HG03139 (cell line): Measurements from ENCODE around the gene MTCL1.
"Not testable (repeated sequence)": the region's sequence is repeated elsewhere in the genome, so short reads cannot be mapped to it uniquely, and the experiment has no call there.

Experiments
- ATAC-seq: cut with Tn5 transposase; IDR thresholded peaks from one replicate; pipeline ENCODE4 v1.9.1; 2021; ENCODE audit not compliant: unreplicated experiment

The MTCL1 gene

DNA sequence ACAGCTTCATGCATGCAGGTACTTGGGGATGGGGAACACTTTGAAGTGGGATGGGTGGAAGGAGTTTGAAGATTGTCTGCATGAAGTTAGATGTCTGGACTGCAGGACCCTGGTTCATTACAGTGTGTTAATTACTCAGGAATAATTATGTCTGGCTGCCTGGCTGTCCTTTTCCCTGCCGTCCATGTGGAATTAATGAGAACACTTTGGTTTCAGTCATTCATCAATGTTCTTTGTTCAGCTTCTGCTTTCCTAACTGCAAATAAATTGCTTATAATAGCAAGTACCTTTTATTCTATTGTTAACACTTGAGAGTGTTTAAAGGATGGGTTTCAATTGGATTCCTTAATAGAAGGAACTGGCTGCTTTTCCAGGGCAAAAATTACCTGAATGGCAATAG, 35.8 kb downstream of the MTCL1 start:
- no peak for ATAC-seq

DNA sequence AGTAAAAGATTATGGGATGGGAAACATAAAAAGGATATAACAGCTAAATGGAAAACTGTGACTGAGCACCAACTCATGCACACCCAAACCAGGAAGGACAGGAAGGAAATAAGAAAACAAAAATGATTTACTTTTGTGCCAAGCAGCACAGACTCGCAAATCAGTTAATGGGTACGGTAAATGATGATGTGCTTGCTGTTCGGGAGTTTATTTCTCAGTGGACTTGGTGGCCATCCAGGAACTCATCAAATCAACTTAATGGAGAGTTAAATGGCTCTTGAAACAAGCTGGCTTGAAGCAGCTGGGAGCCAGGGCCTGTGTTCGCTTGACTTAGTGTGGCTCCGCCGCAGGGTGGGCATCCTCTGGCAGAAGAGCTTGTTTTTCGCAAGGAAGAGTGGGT, 36.2 kb downstream of the MTCL1 start:
- ATAC-seq = no peak

DNA sequence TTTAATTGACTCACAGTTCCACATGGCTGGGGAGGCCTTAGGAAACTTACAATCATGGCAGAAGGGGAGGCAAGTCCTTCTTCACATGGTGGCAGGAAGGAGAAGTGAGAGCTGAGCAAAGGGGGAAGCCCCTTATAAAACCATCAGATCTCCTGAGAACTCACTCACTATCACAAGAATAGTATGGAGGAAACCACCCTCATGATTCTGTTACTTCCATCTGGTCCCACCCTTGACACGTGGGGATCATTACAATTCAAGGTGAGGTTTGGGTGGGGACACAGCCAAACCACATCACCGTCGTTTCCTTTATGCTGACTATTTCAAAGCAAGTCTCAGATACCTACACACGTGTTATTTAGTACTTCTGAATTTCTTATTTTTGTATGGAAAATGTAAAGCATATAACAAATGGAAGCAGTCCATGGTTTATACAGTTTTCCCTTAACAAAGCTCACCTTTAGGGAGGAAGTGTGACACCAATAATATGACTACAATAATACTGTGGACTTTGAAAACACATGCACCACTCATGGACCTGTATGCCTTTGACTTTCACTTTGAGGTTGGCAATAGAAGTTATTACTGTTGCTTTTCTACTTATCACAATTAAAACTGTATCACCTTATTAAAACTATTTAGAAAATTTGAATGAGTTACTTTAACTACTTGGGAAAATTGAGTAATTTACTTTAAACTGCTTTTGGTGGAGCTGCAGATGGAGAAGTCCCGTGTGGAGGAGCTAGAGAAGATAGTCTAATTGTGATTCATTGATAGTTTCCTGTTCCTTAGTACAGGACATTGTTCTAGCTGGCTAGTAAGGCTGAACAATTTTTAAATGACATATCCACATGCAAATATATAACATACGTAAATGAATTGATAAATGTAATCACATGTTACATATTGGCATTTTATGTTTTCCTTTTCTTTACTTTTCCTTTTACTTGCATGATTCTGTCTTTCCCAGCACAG, 37.3 kb downstream of the MTCL1 start:
- ATAC-seq = no peak

DNA sequence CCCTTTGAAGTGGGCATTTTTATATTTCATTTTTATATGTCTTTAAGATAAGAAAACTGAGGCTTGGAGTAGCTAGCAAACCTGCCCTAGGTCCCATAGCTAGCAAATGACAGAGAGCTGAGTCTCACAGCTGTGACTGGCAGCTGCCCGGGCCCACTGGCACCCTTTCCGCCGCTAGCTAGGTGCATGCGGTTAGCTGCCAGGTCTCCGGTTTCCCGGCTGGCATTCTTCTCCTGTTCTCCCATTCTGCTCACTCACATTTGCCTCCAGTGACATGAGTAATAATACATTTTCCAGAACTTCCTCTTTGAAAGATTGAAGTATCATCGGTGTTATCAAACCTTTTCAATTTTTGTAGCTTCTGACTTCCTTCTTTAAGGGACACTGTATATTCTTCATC, 38.7 kb downstream of the MTCL1 start:
- ATAC-seq = no peak

DNA sequence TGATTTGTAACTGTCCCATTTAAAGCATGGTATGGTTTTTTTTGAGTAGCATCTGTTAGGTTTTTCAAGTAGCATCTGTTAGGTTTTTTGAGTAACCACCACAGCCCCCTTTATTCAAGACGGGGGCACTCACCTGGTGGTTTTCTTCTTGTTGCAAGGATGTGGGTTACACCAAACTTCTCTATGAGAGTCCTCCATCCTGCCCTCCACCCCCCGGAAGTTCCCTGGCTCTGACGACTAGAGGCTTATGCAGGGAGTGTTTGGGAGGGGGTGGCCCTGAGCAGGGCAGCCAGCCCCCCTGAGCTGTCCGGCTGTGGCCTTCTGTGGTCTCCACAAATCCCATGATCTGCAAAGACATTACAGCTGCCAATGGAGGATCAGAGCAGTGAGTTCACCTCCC, 39.3 kb downstream of the MTCL1 start:
- no peak for ATAC-seq

DNA sequence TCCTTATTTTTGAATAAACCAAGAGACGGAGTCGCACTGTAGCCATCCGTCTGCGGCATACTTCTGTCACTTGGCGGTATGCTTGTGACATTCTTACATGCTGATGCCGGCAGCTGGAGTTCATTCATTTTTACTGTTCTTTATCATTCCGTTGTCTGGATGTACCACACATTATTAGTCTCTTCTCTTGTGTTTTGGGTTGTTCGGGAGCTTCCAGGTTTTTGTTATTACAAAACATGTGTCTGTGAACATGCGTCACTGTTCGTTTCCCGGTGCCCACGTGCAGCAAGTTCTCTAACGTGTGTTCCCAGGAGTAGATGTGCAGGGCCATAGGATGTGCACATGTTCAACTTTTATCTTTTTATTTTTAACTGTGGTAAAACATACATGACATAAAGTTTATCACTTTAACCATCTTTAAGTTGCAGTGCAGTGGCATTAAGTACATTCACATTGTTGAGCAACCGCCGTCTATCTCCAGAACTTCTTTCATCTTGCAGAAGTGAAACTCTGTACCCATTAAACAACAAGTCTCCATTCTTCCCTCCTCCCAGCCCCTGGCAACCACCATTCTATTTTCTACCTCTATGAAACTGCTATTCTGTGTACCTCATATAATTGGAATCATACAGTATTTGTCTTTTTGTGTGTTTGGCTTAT, 40.1 kb downstream of the MTCL1 start:
- no peak for ATAC-seq

DNA sequence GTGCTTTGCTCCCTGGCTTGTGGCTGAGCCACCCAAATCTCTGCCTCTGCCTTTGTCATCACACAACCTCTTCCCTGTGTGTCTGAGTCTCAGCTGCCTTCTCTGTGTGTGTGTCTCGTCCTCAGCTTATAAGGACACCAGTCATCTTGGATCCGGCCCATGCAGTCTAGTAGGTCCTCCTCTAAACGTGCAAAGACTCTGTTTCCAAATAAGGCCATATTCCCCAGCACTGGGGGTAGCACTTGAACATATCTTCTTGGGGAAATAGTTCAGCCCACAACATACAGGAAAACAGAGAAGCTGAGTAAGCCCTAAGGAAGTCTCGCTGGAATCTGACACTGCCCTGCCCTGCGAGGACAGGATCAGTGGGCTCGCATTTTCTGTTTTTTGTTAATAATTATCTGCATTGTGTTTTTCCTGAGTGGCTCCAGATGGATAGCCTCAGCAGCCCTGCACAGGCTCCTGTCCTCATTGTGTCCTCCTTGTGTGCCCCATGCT, 42.1 kb downstream of the MTCL1 start:
- ATAC-seq = no peak

DNA sequence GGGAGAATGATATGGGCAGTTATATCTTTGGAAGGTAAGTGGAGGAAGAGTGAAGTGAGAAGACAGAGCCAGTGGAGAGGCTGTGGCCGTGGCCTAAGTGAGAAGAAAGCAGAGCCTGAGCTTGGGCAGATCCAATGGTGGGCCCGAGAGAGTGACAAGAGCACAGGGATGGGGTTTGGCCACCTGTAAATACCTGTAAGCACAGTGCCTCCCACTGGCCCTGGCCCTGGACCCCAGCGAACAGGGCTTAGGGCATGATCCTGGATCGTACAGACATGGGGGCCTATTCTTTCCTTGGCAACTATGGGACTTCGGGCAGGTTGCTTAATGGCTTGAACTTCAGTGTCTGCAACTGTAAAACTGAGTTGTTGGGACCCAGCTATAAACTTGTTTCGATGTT, 44.1 kb downstream of the MTCL1 start:
- ATAC-seq = no peak

DNA sequence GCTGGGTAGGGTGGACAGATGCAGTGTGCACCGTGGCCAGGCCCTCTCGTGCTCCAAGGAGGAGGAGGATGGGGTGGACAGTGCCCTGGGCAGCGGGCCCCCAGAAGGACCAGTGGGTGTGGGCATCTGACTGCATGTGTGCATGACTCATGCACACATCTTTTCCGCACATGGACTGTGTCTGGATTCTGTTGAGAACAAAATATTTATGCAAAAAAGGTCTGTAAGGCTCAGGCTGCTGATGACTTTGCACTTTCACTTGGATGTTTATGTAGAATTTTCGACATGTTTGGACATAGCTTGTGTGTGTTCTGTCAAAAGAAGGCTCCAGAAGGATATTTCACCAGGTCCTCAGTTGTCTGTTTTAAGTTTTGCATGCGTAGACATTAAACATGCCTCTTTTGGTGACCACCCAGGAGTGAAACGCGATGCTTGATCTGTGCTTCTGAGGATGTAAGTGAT, 45.6 kb downstream of the MTCL1 start:
- ATAC-seq = no peak

DNA sequence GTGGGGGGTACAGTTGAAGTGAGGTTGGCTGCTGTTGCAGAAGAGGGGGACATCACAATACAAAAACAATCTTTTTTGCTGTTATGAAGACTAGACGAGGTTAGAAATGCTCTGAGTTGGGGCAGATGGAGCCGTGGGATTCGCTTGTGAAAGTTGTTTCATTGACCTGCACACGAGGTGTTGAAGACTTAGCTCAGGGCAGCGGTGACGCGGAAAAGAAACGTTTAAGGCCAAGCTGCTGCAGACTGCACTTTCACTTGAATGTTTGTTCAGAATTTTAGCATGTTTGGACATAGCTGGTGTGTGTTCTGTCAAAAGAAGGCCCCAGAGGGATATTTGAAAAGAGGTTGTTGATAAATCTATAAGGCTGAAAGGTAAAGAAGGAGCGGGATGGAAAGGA, 46.3 kb downstream of the MTCL1 start:
- no peak for ATAC-seq

DNA sequence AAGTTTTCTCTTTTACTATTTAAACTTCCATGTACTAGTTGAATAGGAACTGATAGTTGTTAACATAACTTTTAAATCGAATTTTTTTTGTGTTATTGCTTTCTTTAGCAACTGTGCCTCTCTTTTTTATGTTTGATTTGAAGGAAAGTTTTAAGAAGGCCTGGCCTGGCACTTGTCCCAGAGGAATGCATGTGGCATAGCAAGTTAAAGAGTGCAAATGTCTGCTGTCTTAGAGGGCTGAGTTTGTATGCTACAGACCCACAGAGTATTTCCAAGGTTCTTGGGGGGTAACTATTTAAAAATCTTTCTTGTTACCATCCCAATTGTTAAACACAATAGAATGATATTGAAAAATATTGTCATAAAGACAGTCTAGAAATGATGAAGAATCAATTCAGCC, 47.0 kb downstream of the MTCL1 start:
- ATAC-seq = no peak

DNA sequence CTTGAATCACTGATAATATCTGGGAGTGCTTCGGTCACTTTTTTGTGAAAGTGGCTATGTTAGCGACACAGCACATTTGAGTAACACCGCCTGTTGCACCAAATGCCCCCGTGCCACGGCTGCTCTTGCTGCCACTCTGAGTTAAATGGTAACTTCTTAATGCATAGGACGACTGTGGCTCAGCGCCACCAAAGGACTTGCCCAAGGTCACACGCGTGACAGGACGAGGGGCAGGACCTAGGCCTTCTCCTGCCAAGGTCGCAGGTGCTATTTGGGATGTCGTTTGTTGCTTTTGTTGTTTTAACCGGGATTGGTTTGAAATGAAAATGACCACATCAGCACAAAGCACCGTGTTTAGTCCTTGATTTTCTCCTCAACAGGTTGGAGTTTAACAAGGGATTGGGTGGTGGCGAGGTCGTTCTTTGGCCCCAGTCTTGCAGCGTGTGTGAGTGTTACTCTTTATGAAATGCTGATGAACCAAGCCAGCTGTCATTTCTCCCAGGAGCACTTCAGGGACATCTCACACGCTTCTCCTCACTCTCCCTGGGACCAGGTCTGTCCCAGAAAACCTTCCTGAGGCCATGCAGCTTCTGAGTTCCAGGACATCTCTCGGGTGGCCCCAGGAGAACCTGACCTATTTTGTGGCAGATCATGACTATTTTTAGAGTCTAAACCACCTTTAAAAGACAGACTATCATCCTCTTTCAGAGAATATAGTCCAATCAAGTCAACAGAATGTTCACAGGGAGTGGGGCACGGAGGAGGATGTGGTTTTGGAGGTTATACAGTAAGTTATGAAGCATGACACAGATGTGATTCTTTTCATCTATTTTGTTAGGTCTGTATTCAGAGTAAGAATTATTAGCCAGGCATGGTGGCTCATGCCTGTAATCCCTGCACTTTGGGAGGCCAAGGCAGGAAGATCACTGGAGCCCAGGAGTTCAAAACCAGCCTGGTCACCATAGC, 49.9 kb downstream of the MTCL1 start:
- ATAC-seq = peak; percentile 83

DNA sequence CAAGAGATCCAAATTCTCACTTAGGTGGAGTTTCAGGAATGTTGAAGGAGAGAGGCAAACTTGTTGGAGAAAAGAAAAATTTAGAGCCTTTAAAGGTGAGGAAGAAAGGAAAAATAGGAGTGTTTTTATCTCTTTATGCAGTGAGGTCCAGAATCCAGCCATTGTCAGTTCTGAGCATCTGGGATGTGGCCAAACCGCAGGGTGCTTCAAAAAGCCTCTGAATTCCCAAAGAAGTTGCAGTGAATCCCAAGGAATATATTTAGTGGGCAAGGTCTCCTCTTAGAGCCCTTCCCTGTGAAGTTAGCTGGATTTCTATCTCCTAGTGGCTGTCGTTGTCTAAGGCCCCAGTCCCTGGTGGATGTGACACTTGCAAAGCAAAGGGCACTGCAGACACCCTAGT, 51.2 kb downstream of the MTCL1 start:
- no peak for ATAC-seq

DNA sequence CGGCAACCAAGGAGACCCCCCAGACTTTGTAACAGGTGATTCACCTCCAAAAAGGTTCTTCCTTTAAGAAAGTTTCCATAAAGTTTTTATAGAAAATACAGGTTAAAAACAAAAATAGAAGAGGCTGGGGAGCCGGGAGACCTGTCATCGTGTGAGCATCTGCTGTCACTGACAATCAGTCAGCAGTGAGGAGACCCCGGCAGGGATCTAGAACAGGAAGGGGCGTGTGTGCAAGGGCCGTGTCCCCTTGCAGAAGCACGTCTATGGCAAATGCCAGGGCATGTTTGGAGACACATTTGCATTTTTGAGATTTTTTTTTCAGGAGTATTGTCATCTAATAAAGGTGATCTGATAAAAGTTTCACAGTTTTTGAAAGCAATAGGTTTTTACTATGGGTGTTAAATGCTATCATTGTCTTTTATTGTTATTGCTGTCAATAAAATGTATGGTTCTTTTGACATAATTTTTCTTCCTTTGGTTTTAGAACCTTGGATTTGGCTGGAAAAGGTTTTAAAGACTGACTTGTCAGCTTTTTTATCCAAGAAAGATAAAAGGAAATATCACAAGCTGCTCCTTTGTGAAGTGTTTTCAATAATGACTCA, 52.1 kb downstream of the MTCL1 start:
- no peak for ATAC-seq

DNA sequence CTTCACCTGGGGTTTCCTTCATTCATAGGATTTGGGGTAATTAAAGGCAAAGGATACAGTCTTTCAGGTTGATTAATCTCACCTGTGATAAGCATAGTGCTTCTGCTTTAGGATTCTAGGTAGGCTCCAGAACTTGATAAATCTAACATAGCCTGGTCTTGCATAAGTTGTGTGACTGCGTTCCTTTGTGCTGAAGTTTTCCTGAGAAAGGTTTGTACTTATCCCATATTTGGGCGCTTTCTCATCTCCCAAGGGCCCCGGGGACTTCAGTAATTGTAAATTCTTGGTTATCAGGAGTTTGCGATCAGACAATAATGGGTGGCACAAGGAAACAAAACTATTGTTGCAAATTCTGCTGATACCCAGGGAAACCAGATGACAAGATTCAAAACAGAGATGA, 53.1 kb downstream of the MTCL1 start:
- ATAC-seq = no peak

DNA sequence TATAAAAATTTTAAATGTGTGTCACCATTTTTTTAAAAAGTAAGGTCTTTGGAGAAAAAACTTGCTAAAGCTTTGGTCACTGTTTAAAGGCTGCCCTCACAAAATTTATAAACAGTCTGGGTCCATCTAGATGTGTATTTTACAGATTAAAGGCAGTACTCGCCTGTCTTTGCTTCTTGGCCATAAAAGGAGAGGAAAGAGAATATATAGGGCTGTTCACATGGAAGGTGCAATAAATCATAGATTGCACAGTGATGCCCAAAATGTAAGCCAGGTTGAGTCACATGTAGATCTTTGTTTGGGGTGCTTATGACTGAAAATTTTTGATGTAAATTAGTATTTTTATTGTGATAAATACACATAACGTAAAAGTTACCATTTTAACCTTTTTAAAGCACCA, 55.6 kb downstream of the MTCL1 start:
- no peak for ATAC-seq

DNA sequence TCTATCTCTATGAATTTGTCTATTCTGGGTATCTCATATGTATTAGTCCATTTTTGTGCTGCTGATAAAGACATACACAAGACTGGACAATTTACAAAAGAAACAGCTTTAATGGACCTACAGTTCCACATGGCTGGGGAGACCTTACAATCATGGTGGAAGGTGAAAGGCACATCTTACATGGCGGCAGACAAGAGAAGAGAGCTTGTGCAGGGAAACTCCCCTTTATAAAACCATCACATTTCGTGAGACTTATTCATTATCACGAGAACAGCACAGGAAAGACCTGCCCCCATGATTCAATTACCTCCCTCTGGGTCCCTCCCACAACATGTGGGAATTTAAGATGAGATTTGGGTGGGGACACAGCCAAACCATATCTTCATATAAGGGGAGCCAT, 56.2 kb downstream of the MTCL1 start:
- ATAC-seq = not testable (repeated sequence)

DNA sequence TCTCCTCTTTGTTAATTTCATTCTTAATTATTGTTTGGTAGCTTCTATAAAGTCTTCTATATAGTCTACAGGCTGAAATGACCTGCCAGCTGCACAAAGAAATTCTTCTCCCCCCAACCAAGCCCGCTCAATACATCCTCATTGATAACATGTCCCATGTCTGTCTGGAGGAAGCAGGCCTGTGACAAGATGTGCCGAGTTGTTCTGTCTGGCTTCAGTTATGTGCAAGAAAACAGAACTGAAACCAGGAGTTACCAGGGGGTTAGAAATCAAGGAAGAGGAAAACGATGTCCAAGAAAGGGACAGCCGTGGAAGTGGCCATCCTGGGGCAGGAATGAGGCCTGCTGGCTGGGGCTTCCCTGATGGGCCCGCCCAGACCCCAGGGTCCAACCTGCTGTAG, 57.6 kb downstream of the MTCL1 start:
- no peak for ATAC-seq

DNA sequence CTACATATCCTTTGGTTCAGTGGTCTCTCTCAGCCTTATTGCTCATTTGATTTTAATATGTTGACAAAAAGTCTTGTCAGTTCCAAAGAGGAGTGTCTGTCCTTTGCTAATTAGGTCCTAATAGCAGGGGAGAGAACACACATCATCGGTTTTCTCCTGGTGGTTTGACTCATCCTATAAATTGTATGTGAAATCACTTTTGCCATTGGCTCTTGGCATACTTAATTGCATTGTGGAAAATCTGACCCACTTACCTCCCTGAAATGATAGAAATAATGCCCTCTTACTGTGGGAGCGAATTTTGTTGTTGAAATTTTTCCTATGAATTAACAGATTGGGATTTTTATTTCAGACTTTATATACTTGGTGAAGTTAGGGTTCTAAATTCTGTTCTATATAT, 58.3 kb downstream of the MTCL1 start:
- ATAC-seq = no peak

DNA sequence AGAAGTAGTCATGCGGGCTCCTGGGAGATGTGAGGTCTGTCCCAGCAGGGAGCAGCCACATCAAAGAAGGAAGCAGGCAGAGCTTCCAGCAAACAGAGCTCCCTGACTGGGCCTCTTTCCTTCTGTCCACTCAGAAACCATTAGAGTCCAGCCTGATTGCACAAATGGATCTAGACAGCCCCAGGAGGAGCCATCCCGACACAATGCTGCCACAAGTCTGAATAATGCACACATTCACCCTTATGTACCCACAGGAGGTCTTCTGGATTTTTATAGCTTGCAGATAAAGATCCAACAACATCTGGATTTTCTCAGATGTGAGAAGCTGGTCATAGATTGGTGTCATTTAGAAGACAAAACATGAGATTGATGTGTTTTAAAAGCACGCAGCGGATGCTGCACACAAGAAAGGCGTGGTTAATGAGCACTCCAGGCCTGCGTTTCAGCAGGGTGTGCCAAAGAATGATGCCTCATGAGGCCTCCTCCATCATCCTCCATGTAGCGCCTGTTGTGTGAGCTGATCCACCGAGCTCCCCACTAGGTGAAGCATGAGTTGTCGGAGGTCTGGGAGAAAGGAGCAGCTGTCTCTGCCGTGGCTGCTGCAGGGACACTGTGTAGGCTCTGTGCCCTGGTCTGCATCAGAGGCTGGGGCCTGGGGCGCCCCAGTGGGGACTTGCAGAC, 60.6 kb downstream of the MTCL1 start:
- no peak for ATAC-seq
